ENCODE data around the gene COX6B1.
"Not testable (repeated sequence)": the region's sequence is repeated elsewhere in the genome, so short reads cannot be mapped to it uniquely, and the experiment has no call there.

The COX6B1 gene

DNA sequence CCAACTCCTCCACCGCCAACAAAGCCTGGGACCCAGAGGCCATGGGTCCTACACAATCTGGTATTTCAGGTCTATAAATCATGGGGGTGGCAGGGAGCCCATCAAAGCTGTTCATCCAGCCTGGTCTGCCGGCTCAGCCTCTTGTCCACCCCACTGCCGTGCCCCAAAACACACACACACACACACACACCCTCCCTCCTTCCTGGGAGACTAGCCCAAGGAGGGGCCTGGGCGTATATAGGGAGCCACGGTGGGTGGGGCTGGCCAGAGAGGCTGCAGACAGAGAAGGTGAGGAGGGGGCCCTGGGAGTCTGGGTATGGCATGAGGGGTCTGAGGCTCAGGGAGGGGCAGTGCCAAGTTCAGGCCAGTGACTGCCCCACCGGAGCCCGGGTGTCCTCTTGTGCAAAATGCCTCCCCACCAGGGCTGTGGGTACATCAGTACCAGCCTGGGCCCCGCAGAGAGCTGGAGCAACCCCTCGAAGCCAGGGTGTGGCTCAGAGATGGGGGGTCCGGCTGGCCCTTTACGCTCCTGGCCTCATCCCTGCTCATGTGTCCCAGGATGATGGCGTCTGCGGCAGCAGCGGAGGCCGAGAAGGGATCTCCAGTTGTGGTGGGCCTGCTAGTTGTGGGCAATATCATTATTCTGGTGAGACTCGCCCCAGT lies 18.3 kb downstream of the COX6B1 start, which contains the start of gene UPK1A:
TSS of gene UPK1A (plus strand) at position 267 of the 663 bp plus-strand sequence. CDS start at position 563, 296 bp downstream.
- FAIRE-seq: no peak

DNA sequence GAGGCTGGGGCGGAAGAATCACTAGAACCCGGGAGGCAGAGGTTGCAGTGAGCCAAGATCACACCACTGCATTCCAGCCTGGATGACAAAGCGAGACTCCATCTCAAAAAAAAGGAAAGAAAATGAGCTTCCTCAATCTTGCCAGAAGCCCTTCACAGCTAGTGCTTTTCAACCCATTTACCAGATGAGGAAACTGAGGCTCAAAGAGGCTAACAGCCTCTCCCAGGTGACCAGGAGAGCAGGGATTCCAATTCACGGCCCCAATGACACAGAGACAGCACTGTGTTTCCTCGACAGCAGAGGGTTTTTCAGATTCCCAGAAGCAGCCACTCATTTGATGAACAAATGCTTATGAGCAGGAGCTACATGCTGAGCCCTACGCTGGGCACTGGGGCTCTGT lies 21.4 kb downstream of the COX6B1 start:
- no peak for FAIRE-seq

DNA sequence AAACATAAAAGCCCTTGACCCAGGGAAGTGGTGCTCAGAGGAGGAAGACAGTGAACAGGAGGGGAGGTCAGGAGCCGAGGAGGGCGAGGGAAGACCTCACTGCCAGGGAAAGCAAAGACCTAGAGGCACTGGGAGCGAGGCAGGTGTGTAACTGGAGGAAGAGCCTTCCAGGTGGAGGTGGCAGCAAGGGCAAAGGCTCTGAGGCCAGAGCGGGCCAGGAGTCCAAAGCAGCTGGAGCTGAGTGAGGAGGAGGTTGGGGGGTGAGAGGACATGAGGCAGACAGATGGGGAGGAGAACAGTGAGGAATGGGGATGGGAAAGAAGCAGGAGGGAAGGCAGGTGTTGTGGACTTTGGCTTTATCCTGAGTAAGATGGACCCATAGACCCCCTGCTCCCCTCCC lies 21.9 kb downstream of the COX6B1 start:
- FAIRE-seq: no peak

DNA sequence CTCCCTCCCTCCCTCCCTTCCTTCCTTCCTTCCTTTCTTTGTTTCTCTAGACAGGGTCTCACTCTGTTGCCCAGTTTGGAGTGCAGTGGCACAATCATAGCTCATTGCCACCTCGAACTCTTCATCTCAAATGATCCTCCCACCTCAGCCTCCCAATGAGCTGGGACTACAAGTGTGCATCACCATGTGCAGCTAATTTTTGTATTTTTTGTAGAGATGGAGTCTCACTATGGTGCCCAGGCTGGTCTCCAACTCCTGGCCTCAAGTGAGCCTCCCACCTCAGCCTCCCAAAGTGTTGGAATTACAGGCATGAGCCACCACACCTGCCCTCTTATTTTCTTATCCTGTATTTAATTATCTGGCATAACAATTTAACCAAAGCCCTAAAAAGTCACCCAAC lies 22.6 kb downstream of the COX6B1 start:
- no peak for FAIRE-seq

DNA sequence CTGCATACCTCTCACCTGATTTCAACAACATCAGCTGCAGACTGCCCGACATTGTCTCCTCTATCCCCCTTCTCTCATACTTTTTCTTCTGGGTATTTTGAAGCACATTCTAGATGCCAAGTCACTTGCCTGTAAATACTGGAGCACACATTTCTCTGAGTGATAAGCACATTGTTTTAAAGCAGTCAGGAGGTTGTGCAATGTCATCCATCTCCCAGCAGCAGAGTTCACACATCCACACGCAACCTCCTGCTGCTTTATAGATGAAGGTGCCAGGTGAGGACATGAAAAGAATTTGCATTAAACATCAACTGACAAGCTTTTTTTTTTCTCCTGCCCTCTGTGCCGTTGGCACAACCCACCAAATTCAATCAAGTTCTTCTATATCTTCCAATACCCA lies 23.7 kb downstream of the COX6B1 start:
- no peak for FAIRE-seq

DNA sequence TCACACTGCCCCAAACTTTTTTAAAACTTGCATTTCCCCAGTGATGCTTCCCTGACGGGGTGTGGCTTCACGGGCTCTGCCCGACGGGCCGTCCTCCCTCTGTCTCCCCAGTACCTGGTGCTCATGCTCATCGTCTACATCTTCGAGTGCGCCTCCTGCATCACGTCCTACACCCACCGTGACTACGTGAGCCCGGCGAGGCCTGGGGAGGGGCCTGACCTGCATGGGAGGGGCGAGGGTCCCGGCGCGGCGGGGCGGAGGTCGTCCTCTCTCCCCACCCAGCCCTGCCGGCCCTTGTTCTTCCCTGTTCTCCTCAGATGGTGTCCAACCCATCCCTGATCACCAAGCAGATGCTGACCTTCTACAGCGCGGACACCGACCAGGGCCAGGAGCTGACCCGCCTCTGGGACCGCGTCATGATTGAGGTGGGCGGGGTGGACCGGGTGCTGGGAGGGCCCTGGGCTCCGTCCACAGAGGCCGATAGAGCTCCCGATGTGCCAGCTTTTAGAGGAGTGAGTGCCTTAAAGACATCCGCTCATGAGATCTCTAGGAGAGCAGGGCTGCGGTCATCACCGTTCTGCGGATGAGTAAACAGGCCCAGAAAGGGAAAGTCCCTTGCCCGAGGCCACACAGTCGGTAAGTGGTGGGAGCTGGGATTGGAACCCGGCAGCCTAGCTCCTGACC lies 25.1 kb downstream of the COX6B1 start:
- FAIRE-seq: no peak

DNA sequence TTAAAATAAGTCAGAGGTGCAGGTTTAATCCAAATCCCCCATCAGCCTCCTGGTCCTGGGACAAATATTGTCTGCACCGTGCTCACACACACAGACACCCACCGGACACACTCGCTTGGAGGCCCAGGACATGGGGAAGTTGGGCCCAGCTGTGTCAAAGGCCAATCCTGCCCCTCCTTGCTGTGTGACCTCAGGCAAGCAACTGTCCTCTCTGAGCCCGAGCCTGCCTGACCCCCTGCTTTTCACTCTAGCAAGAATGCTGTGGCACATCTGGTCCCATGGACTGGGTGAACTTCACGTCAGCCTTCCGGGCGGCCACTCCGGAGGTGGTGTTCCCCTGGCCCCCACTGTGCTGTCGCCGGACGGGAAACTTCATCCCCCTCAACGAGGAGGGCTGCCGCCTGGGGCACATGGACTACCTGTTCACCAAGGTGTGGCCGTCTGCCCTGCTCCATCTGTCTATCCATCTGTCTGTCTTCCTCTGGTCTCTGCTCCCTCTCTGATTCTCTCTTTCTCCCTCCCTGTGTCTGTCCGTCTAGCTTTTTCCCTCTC lies 27.5 kb downstream of the COX6B1 start:
- no peak for FAIRE-seq

DNA sequence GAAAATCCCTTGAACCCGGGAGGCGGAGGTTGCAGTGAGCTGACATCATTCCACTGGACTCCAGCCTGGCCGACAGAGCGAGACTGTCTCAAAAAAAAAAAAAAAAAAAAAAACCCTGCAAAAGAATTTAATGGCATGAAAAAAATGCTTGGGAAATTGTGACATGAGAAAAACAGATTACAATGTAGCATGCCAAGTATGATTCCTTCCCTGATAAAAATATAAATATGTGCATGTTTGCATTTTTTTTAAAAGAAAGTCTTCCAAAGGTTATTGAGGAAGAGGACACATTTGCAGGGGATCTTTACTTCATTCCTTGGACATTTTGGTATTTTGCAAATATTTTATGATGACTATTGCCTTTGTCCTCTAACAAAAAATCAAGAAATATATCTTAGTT lies 41.7 kb downstream of the COX6B1 start:
- no peak for FAIRE-seq

DNA sequence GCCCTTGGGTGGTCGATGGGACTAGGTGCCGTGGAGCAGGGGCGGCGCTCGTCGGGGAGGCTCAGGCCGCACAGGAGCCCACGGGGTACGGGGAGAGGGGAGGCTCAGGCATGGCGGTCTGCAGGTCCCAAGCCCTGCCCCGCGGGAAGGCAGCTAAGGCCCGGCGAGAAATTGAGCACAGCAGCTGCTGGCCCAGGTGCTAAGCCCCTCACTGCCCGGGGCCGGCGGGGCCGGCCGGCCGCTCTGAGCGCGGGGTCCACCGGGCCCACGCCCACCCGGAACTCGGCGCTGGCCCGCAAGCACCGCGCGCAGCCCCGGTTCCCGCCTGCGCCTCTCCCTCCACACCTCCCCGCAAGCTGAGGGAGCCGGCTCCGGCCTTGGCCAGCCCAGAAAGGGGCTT lies 43.0 kb downstream of the COX6B1 start:
- FAIRE-seq: not testable (repeated sequence)

DNA sequence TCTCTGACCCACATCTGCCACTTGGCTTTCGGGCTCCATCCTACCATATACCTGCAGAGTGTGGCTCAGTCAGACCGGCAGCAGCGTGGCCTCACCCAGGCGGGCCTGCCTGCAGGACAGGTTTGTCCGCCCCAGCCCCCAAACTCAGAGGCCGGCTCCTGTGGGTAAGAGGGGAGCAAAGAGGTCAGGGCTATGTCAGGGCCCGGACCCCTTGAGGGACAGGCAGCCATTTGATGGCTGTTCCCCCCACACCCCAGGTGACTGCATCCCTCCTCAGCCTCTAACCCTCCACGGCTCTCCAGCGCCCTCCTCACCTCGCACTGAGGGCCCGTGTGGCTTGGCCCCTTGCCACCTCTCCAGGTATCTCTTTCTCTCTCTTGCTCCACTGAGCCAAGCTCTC lies 43.9 kb downstream of the COX6B1 start:
- no peak for FAIRE-seq

DNA sequence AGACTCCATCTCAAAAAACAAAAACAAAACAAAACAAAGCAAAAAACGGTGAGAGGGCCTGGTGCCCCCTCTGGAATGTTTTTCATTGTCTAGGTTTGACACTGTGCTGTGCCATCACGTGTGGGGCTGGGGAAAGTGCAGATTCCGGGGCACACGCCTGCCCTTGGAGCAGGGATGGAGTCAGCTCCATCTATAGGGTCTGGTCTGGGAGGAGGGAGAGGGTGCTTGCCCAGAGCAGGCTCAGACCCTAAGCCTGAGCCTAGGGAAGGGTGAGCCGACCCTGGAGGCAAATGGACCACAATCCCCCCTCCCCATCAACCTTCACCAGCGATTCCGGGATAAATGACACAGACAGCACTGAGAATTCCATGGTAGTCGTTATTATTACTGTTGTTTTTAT lies 45.3 kb downstream of the COX6B1 start:
- no peak for FAIRE-seq

DNA sequence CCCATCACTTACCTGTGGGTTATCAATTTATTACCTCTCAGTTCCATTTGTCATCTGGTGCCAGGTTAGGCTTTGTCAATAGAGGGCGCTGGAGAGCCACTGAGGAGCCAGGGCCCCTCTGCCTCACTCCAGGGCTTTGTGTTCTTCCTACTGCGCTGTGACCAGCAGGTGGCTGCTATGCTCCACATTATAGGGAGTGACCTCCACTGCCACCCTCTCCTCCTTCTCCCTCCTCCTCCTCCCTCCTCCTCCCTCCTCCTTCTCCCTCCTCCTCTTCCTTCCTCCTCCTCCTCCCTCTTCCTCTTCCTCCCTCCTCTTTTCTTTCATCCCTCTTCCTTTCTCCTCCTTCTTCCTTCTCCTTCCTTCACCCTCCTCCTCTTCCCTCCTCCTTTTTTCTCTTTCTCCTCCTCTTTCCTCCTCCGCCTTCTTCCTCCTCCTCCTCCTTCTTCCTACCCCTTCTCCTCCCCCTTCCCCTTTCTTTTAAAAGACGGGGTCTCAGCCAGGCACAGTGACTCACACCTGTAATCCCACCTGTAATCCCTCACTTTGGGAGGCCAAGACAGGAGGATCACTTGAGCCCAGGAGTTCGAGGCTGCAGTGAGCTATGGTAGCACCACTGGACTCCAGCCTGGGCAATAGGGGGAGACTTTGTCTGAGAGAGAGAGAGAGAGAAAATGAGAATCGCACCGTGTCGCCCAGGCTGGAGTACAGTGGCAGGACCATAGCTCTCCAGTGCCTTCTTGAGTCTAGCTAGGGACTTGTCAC lies 45.9 kb downstream of the COX6B1 start:
- FAIRE-seq: peak; percentile 83

DNA sequence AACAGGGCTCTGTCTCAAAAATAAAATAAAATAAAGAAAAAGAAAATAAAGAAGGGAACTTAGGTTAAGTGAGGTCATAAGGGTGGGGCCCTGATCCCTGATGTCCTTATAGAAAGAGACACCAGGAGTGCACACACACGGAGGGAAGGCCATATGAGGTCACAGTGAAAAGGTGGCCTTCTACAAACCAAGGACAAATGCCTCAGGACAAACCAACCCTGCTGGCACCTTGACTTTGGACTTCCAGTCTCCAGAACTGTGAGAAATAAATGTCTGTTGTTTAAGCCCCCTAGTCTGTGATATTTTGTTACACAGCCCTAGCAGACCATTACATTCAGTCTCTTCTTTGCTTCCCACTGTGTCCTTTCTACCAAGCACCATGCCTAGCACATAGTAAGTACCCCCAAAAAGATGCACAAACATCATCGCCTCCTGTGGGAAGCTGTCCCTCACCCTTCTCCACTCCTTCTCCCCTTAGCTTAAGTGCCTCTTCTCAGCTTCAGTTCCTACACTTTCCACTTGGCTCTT lies 47.8 kb downstream of the COX6B1 start:
- no peak for FAIRE-seq

DNA sequence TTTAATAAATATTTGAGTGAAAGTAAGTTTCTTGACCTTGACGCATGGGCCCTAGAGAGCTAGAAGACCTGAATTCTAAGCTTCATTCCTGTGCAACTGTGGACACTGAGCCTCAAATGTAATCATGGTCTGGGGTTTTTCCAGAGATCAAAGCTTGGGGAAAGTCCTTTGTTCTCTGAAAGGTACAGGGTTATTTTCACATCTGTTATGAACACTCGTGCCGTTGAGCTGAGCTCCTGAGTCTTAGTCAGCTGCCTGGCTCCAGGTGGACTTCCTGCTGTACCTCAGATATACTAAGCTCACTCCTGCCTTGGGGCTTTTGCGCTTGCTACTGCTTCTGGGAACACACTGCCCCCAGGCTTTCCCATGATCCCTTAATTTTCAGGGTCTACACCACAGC lies 48.7 kb downstream of the COX6B1 start:
- no peak for FAIRE-seq

DNA sequence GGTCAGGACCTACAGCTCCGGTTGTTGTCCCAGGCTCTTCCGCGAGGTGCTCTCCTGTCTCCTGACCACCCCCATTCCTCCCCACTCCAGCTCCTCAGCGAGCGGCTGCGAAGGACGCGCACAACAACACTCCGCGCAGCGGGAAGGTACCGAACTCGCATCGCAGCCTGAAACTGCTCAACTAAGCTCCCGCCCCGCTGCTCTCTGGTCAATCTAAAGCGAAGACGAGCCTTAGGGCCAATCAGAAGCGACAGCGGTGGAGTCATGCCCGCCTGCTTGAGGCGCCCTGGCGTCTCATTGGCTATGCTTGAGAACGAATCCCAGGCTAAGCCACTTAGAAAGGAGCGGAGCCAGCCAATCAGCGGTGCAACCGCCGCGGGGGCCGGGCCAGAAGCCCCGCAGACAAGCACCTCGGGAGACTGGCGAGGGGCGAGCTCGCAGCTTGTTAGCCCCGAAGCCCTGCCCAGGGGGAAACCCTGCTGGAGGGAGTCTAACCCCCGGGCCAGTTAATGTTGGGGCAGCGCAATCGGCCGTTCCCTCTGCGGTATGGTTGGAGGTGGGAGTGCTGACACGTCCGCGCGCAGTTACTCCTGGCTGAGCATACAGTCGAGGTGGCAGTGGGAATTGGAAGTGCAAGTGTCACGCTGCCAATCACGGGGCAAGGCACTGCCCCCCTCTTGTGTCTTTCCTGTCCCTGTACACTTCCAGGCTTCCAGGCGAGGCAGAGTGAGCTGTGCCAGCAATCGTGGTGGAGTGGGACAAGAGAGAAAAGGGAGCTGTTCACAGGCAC lies 54.3 kb downstream of the COX6B1 start:
- FAIRE-seq: peak; percentile 97

DNA sequence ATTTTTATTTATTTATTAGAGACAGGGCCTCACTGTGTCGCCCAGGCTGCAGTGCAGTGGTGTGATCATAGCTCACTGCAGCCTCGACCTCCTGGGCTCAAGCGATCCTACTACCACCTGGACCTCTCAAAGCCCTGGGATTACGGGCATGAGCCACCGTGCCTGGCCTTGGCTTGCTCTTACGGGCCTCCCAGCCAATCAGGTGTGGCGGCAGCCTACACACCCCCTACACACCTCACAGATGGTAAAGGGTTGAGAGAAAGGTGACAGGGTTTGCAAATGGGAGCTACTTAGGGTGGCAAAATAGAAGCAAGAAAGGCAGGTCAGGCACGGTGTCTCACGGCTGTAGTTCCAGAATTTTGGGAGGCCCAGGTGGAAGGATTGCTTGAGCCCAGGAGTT lies 55.2 kb downstream of the COX6B1 start:
- no peak for FAIRE-seq

DNA sequence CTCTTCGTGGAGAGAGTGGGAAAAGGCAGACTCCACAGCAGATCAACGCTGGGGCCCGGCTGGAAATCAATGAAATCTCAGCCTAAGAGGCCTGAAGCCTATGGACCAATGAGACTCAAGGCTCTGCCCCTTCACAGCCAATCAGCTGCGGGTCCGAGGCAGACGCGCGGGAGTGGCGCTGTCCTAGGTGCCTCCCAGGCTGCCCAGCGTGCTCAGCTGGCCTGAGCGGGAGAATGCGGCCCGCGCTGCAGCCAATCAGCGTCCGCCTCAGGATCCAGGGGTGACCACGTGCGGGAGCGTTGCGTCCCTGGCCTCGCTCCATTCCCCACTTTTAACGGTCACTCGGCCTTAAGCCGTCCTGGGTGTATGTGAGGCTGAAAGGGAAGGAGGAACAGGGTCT lies 56.1 kb downstream of the COX6B1 start, which contains the start of gene ZBTB32:
TSS of gene ZBTB32 (plus strand) at position 341 of the 400 bp plus-strand sequence. CDS start 10,069 bp downstream, outside the sequence.
- no peak for FAIRE-seq

All from G401.6 (cell line).